ENCODE measurements around the gene BMF. TPM values are rescaled to one million over a fixed set of nuclear protein-coding genes. Genes with fewer than 3 reads are reported as not detected.

The BMF gene, protein sequence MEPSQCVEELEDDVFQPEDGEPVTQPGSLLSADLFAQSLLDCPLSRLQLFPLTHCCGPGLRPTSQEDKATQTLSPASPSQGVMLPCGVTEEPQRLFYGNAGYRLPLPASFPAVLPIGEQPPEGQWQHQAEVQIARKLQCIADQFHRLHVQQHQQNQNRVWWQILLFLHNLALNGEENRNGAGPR
- 1.1 to 1.7 TPM (median 1.5 TPM) in 5 replicates for total RNA-seq (2022; extraction: Qiagen RNA extraction)

DNA sequence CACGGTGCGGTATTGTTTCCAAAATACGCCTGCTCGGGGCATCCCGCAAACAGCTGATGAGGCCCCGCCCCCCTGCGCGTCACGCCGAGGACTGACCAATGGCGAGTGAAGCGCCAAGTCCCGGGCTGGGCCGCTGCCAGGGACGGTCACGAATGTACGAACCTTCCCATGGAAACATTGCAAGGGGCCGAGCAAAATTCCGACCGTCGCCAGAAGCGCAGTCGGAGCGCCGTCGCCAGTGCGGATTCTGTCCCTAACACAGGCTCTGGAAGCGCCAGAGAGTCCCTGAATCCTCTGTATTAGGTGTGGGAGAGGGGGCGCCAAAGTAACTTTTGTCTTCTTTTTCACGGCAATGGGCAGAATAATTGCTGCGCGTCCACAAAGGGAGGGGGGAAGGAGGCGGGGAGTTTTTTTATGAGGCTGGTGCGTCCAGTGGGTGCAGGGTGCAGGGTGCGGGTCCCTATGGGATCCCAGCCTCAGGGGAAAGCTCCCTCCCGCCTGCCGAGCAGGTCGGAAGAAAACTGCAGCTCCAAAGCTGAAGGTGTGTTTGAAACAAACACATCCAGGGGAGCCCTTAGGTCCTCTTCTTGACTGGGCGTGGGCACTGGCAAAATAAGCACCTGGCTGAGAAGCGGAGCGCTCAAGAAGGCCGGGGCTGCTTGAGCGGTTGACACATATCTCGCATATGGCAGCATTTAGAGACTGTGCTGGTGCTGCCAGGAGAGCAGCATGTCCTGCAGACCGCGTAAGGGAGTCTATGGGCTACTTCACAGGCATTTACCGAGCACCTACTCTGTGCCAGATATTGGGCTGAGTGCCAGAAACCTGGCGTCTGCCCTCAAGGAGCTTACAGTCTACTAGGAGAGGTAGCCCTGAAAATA, at the start of gene BMF:
BMF (minus strand) TSS at position 25 of the 881 bp plus-strand sequence. CDS start 2,793 bp downstream, outside the sequence.

DNA sequence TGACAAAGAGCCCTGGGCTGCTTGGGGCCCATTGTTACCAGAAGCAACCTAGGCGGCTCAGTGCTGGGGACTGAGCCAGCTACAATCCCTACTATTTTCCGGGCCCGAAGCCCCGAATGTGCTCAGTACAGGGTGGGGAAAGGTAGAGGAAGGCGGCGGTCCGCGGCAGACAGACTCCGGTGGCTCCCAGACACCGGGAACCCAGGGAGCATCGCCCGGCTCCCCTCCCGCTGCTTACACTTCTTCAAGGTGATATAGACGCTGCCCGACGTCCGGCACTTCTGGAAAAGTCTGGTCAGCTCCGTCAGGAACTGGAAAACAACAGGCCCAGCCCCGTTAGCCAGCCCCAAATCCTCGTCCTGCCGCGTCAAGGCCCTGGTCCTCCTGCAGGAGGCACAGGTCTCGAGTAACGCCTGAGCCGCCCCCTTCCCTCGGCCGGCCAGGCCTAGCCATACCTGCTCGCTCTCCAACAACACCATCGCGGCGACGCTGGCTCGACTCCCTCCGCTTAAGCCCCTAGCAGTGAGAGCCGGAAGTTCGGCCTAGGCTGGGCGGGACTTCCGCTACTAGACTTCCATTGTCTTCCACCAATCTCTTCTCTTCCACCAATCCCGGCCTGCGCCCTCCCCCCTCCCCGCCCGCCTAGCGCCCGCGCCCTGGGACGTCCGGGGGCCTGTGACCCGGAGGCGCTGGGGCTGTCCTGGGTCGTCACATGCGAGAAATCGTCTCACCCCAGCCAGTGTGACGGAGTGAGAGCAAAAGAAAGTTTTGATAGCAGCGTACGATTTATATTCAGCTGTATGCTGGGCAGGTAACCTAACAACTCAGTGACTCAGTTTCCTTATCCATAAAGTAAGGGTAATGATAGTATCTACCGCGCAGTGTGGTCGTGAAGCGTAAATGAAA, 69.8 kb downstream of the BMF start, which contains the start of gene SRP14:
SRP14 (minus strand) TSS at position 544 of the 906 bp plus-strand sequence; CDS start at position 479, 65 bp downstream.

Other genes with a start within 250 kb of the BMF start
- gene GPR176, start 188.6 kb downstream of the BMF start, total RNA-seq (2022; extraction: Qiagen RNA extraction): 10.0 to 14.0 TPM (median 11.1 TPM) in 5 replicates
- gene EIF2AK4, start 174.8 kb downstream of the BMF start, total RNA-seq (2022; extraction: Qiagen RNA extraction): 17.2 to 20.0 TPM (median 18.7 TPM) in 5 replicates
- 240 to 290 TPM (median 256 TPM) in 5 replicates for gene SRP14, start 69.7 kb downstream of the BMF start, total RNA-seq (2022; extraction: Qiagen RNA extraction)
- 24.8 to 32.9 TPM (median 27.6 TPM) in 5 replicates for gene BUB1B, start 52.2 kb upstream of the BMF start, total RNA-seq (2022; extraction: Qiagen RNA extraction)
- gene PAK6, start 130.2 kb upstream of the BMF start, total RNA-seq (2022; extraction: Qiagen RNA extraction): 0.15 to 0.39 TPM (median 0.22 TPM) in 5 replicates
- gene ANKRD63, start 174.2 kb upstream of the BMF start, total RNA-seq (2022; extraction: Qiagen RNA extraction): 0.15 to 0.54 TPM (median 0.29 TPM) in 5 replicates
- gene PLCB2, start 199.1 kb upstream of the BMF start, total RNA-seq (2022; extraction: Qiagen RNA extraction): 0.44 to 0.79 TPM (median 0.59 TPM) in 5 replicates
- 5.0 to 5.8 TPM (median 5.6 TPM) in 5 replicates for gene INAFM2, start 214.8 kb upstream of the BMF start, total RNA-seq (2022; extraction: Qiagen RNA extraction)
- gene CCDC9B, start 232.1 kb upstream of the BMF start, total RNA-seq (2022; extraction: Qiagen RNA extraction): 13.3 to 20.8 TPM (median 19.6 TPM) in 5 replicates
- gene PHGR1, start 242.2 kb upstream of the BMF start, total RNA-seq (2022; extraction: Qiagen RNA extraction): not detected in 5 replicates
- gene DISP2, start 249.3 kb upstream of the BMF start, total RNA-seq (2022; extraction: Qiagen RNA extraction): 1.1 to 1.9 TPM (median 1.7 TPM) in 5 replicates